NOMO-1 treated with dmso at 0.1 percent for 144 hours (cell line): Measurements from ENCODE around the gene KCNA1.
A peak's percentile ranks its signal among the peaks of the same experiment; 100 is the strongest.

Source experiments
- DNase-seq: peaks from one replicate; lab custom pipeline; 2025; ENCODE audit not compliant: unreplicated experiment; lab: John Stamatoyannopoulos, UW

The KCNA1 gene

GRCh38 chr12:4958697-4959375, 49.1 kb downstream of the KCNA1 start:
- no peak for DNase-seq

GRCh38 chr12:4959381-4959780, 49.7 kb downstream of the KCNA1 start:
- DNase-seq, result no peak

GRCh38 chr12:4960030-4960429, 50.3 kb downstream of the KCNA1 start:
- no peak for DNase-seq

- no peak for DNase-seq
These were observed 50.8 kb downstream of the KCNA1 start for GRCh38 chr12:4960547-4960946.

GRCh38 chr12:4961311-4961710, 51.6 kb downstream of the KCNA1 start:
- DNase-seq, result no peak

GRCh38 chr12:4962539-4963486, 53.1 kb downstream of the KCNA1 start:
- peak; percentile 50 for DNase-seq
